Gastroesophageal sphincter (tissue), 4 donors: ENCODE measurements around the gene DDRGK1. TPM values are rescaled to one million over a fixed set of nuclear protein-coding genes. Genes with fewer than 3 reads are reported as not detected.
"Not testable (repeated sequence)": the region's sequence is repeated elsewhere in the genome, so short reads cannot be mapped to it uniquely, and the experiment has no call there.

ENCODE experiments used
- ATAC-seq: fragments of 150-250 bp; one replicate; pipeline ENCODE4 v1.9.1; 2016; ENCODE audit warnings: mild to moderate bottlenecking, moderate library complexity
- H3K27ac ChIP-seq, 4 donors: fragments of 200-600 bp; sonication (generic) in 3 of 4; 1 replicate in 3 of 4; 2 replicates in 1 of 4; pipeline ENCODE4 v1.5.1; 2016 to 2019
- H3K27me3 ChIP-seq: fragments of 200-600 bp; sonication (generic); one replicate; pipeline ENCODE4 v1.5.1; 2019
- H3K36me3 ChIP-seq, 2 donors: fragments of 200-600 bp; sonication (generic); one replicate each; pipeline ENCODE4 v1.5.1; 2019; ENCODE audit warnings: control low read depth in 1 of 2
- H3K4me1 ChIP-seq, 3 donors: fragments of 200-600 bp; sonication (generic); 1 replicate in 2 of 3; 2 replicates in 1 of 3; pipeline ENCODE4 v1.5.1; 2016 to 2019; ENCODE audit warnings: control low read depth in 2 of 3
- H3K4me3 ChIP-seq, 2 donors: fragments of 200-600 bp; sonication (generic); one replicate each; pipeline ENCODE4 v1.5.1; 2019; ENCODE audit warnings: mild to moderate bottlenecking in 1 of 2, moderate library complexity in 1 of 2
- H3K9me3 ChIP-seq, 3 donors: fragments of 200-600 bp; sonication (generic); one replicate each; pipeline ENCODE4 v1.5.1; 2017 to 2019; ENCODE audit warnings: control low read depth in 2 of 3
- CTCF ChIP-seq, 4 experiments: fragments of 200-600 bp in 2 of 4; fragments of 450-650 bp in 2 of 4; sonication (generic) in 1 of 4; IDR thresholded peaks; one replicate each; pipeline ENCODE4 v1.5.1; 2017 to 2019; ENCODE audit warnings: antibody characterized with exemption in 4 of 4, mild to moderate bottlenecking in 2 of 4, moderate library complexity in 2 of 4
- EP300 ChIP-seq: sonication (generic); formaldehyde crosslinking; IDR thresholded peaks from one replicate; pipeline ENCODE4 v1.6.1; 2017; ENCODE audit warnings: antibody characterized with exemption, mild to moderate bottlenecking
- POLR2A ChIP-seq, 2 donors: fragments of 450-650 bp; IDR thresholded peaks; one replicate each; pipeline ENCODE4 v1.6.1; 2017; ENCODE audit warnings: antibody characterized with exemption in 2 of 2, mild to moderate bottlenecking in 2 of 2, moderate library complexity in 1 of 2
- POLR2AphosphoS5 ChIP-seq: sonication (generic); formaldehyde crosslinking; IDR thresholded peaks from one replicate; pipeline ENCODE4 v1.6.1; 2017; ENCODE audit warnings: antibody characterized with exemption
- WGBS, 2 donors: methylation state at CpG; one replicate each; pipeline ENCODE4 v1.1.5; 2018; ENCODE audit warnings: low coverage in 1 of 2; 5-methylcytosine and 5-hydroxymethylcytosine counted together
- total RNA-seq, 4 donors: library from RNA; depleted of rRNA; stranded (reverse); fragments of >200 nt; gene quantifications; one replicate each; pipeline ENCODE4 v1.1.0, GENCODE V29; 2016

DDRGK1 gene
- total RNA-seq, 4 donors from 2014 or later = 62.0 to 82.5 (median 69.8) TPM

GRCh38 chr20:3161316-3162079, 43.0 kb downstream of the DDRGK1 start:
- H3K27me3 ChIP-seq = no peaks in the 10 kb centered on the region
- no peaks in the 10 kb centered on the region for H3K36me3 ChIP-seq
- no peak overlapping the region for H3K27ac ChIP-seq
- ATAC-seq = no peak
- H3K4me3 ChIP-seq = no peak overlapping the region
- peaks cover 14 to 54% (median 26%) of the 10 kb centered on the region in 3 donors for H3K4me1 ChIP-seq
- TF ChIP-seq POLR2AphosphoS5 (no peak), POLR2A (IDR thresholded peaks at IDR 0.05) (no peak)
- 67 to 71% methylated on average over 3 to 4 of the region's 5 CpGs for WGBS, 2 donors
- no peaks in the 10 kb centered on the region for H3K9me3 ChIP-seq

GRCh38 chr20:3160418-3160817, 44.1 kb downstream of the DDRGK1 start:
- WGBS, 2 donors = 86 to 93% methylated on average over 6 of the region's 6 CpGs
- Histone ChIP-seq H3K36me3 (no peaks in the 10 kb centered on the region), H3K4me3 (peak overlapping the region in 1 of 2 donors; percentile 62), H3K27ac (peak overlapping the region in 1 of 4 donors; percentile 91), H3K9me3 (no peaks in the 10 kb centered on the region), H3K4me1 (peaks cover 14 to 58% (median 23%) of the 10 kb centered on the region in 3 donors), H3K27me3 (no peaks in the 10 kb centered on the region)
- TF ChIP-seq POLR2AphosphoS5 (no peak), EP300 (no peak), POLR2A (IDR thresholded peaks at IDR 0.05) (no peak), CTCF (IDR thresholded peaks at IDR 0.05) (no peak)
- no peak for ATAC-seq

- H3K4me3 ChIP-seq = peak overlapping the region; percentile 62 to 76
- no peaks in the 10 kb centered on the region for H3K9me3 ChIP-seq
- H3K27me3 ChIP-seq = no peaks in the 10 kb centered on the region
- WGBS, 2 donors = 0 to 4% methylated on average over 7 to 9 of the region's 10 CpGs
- no peak for ATAC-seq
- no peak for TF ChIP-seq POLR2A (IDR thresholded peaks at IDR 0.05)
- TF ChIP-seq CTCF (IDR thresholded peaks at IDR 0.05) = no peak
- no peak for TF ChIP-seq EP300
- no peak for TF ChIP-seq POLR2AphosphoS5
- peak overlapping the region; percentile 61 to 91 (median 84) for H3K27ac ChIP-seq
- peaks cover 14 to 52% (median 23%) of the 10 kb centered on the region in 3 donors for H3K4me1 ChIP-seq
- peaks cover 0 to 11% of the 10 kb centered on the region in 2 donors for H3K36me3 ChIP-seq
Measured at GRCh38 chr20:3158968-3159431, 45.5 kb downstream of the DDRGK1 start.

- TF ChIP-seq POLR2A (IDR thresholded peaks at IDR 0.05) (no peak), EP300 (no peak), POLR2AphosphoS5 (no peak), CTCF (IDR thresholded peaks at IDR 0.05) (no peak)
- H3K36me3 ChIP-seq = peaks cover 0 to 14% of the 10 kb centered on the region in 2 donors
- peak overlapping the region in 1 of 2 donors; percentile 62 for H3K4me3 ChIP-seq
- no peak overlapping the region for H3K27ac ChIP-seq
- WGBS, 2 donors = 68 to 74% methylated on average over 9 to 11 of the region's 11 CpGs
- ATAC-seq = no peak
- no peaks in the 10 kb centered on the region for H3K27me3 ChIP-seq
- no peaks in the 10 kb centered on the region for H3K9me3 ChIP-seq
- H3K4me1 ChIP-seq = peaks cover 19 to 62% (median 23%) of the 10 kb centered on the region in 3 donors
Measured at GRCh38 chr20:3157817-3158216, 46.7 kb downstream of the DDRGK1 start.

- H3K4me3 ChIP-seq = no peak overlapping the region
- H3K9me3 ChIP-seq = no peaks in the 10 kb centered on the region
- H3K4me1 ChIP-seq = peaks cover 19 to 71% (median 23%) of the 10 kb centered on the region in 3 donors
- no peak for ATAC-seq
- no peaks in the 10 kb centered on the region for H3K27me3 ChIP-seq
- no peak overlapping the region for H3K27ac ChIP-seq
- TF ChIP-seq CTCF (IDR thresholded peaks at IDR 0.05) = no peak
- TF ChIP-seq POLR2AphosphoS5 = no peak
- TF ChIP-seq POLR2A (IDR thresholded peaks at IDR 0.05) = no peak
- TF ChIP-seq EP300 = no peak
- H3K36me3 ChIP-seq = peaks cover 0 to 19% of the 10 kb centered on the region in 2 donors
- WGBS, 2 donors = 72% methylated on average over 2 to 7 of the region's 8 CpGs
Measured at GRCh38 chr20:3156811-3157619, 47.5 kb downstream of the DDRGK1 start.

GRCh38 chr20:3152057-3152644, 52.3 kb downstream of the DDRGK1 start:
- H3K4me3 ChIP-seq, ATAC-seq, H3K27me3 ChIP-seq, H3K9me3 ChIP-seq: not testable (repeated sequence)
- 69 to 80% methylated on average over 2 to 5 of the region's 10 CpGs for WGBS, 2 donors
- Histone ChIP-seq H3K27ac (peak overlapping the region in 1 of 4 donors; percentile 5), H3K4me1 (peaks cover 7 to 82% (median 8%) of the 10 kb centered on the region in 3 donors), H3K36me3 (peaks cover 0 to 50% of the 10 kb centered on the region in 2 donors)
